Immature natural killer cell (primary cell): ENCODE data around the gene MAD2L1BP. TPM values are rescaled to one million over a fixed set of nuclear protein-coding genes. Genes with fewer than 3 reads are reported as not detected.
"Not testable (repeated sequence)": the region's sequence is repeated elsewhere in the genome, so short reads cannot be mapped to it uniquely, and the experiment has no call there.

Experiments used
- DNase-seq, 3 donors: peaks; one replicate each; pipeline ENCODE4 v3.0.0; 2022; ENCODE audit warnings: mixed read lengths in 1 of 3
- H3K27ac Mint-ChIP-seq, 6 donors: one replicate each; pipeline ENCODE4 v1.8.0; 2020; ENCODE audit warnings: mixed read lengths in 6 of 6, mild to moderate bottlenecking in 5 of 6, inconsistent platforms in 4 of 6, moderate library complexity in 3 of 6
- H3K27me3 Mint-ChIP-seq, 3 donors: one replicate each; pipeline ENCODE4 v1.8.0; 2020 to 2021; ENCODE audit warnings: low read depth in 3 of 3, mild to moderate bottlenecking in 3 of 3, mixed read lengths in 3 of 3, moderate library complexity in 3 of 3, inconsistent platforms in 1 of 3
- H3K36me3 Mint-ChIP-seq, 3 donors: one replicate each; pipeline ENCODE4 v1.8.0; 2020; ENCODE audit warnings: mixed read lengths in 3 of 3, inconsistent platforms in 2 of 3, mild to moderate bottlenecking in 2 of 3
- H3K4me1 Mint-ChIP-seq, 2 donors: one replicate each; pipeline ENCODE4 v1.8.0; 2020; ENCODE audit warnings: inconsistent platforms in 2 of 2, mild to moderate bottlenecking in 2 of 2, mixed read lengths in 2 of 2, moderate library complexity in 1 of 2
- H3K4me3 Mint-ChIP-seq, 5 donors: one replicate each; pipeline ENCODE4 v1.8.0; 2020; ENCODE audit warnings: mild to moderate bottlenecking in 5 of 5, mixed read lengths in 5 of 5, inconsistent platforms in 3 of 5, moderate library complexity in 3 of 5
- H3K9me3 Mint-ChIP-seq, 6 donors: one replicate each; pipeline ENCODE4 v1.8.0; 2020; ENCODE audit warnings: mild to moderate bottlenecking in 6 of 6, mixed read lengths in 6 of 6, inconsistent platforms in 4 of 6, moderate library complexity in 3 of 6
- polyA plus RNA-seq, 3 donors: library from polyadenylated mRNA; unstranded; fragments of 300-500 nt; fragmentation: Illumina TruSeq; gene quantifications; one replicate each; pipeline ENCODE4 v1.2.3, GENCODE V29; 2021

The MAD2L1BP gene
- polyA plus RNA-seq, 3 donors from 2014 or later: 23.7 to 30.4 (median 28.3) TPM

DNA sequence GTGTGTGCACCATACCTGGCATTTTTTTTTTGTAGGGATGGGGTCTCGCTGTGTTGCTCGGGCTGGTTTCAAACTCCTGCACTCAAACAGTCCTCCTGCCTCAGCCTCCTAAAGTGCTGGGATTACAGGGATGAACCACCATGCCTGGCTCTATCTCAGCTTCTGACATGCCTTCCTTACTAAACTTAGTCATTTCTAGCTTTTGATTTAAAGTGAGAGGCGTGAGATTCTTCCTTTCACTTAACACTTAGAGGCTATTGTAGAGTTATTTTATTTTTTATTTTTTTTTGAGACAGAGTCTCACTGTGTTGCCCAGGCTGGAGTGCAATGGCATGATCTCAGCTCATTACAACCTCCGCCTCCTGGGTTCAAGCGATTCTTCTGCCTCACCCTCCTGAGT is 27.3 kb downstream of the MAD2L1BP start:
- H3K27me3 Mint-ChIP-seq, H3K9me3 Mint-ChIP-seq, H3K36me3 Mint-ChIP-seq, H3K27ac Mint-ChIP-seq, H3K4me3 Mint-ChIP-seq, DNase-seq: not testable (repeated sequence)
- H3K4me1 Mint-ChIP-seq: peaks cover 6 to 10% of the 10 kb centered on the region in 2 donors

- H3K4me3 Mint-ChIP-seq: no peak overlapping the region
These were observed 29.7 kb downstream of the MAD2L1BP start for GRCh38 chr6:43665376-43665775.

DNA sequence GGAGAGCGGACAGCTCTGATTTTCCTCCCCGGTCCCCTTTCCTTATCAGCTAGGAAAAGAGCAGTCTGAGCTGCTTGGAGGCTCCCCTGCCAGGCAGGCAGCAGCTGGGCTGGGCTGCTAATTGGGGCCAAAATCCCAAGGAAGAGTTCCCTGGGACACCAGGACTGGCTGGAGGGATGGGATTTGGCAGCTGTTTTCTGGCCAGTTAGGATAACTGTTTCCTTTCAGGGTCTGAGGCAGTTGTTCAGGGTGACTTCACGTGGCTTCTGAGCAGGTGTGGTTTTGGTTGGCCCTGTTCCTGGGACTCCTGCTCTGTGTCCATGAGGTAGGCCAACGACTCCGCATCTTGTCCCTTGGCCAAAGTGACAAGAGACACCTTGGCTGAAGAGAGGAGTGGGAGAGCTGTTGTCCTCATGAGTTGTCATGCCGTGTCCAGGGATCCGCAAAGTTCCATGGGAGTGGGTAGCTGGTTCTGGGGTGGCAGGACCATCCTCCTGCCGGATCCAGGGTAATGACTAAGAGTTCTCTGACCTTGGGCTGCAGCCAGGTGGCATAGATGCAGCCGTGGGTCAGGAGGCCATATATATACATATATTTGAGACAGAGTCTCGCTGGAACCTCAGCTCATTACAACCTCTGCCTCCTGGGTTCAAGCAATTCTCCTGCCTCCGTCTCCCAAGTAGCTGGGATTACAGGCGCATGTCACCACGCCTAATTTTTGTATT is 30.7 kb downstream of the MAD2L1BP start:
- Mint-ChIP-seq H3K4me3 (no peak overlapping the region), H3K27me3 (peaks cover 2 to 6% (median 5%) of the 10 kb centered on the region in 3 donors)

More at GRCh38 chr6:43665376-43665775, 29.7 kb downstream of the MAD2L1BP start:
- Mint-ChIP-seq H3K9me3 (no peaks in the 10 kb centered on the region), H3K27ac (no peak overlapping the region), H3K27me3 (peaks cover 4 to 6% (median 5%) of the 10 kb centered on the region in 3 donors), H3K36me3 (no peaks in the 10 kb centered on the region), H3K4me1 (peaks cover 11% of the 10 kb centered on the region in 2 donors)
- DNase-seq: no peak

GRCh38 chr6:43667245-43668150 is 31.9 kb downstream of the MAD2L1BP start:
- H3K27ac Mint-ChIP-seq: peak overlapping the region in 2 of 6 donors; percentile 16 to 25
- H3K4me3 Mint-ChIP-seq: peak overlapping the region in 3 of 5 donors; percentile 17 to 36 (median 34)
- H3K27me3 Mint-ChIP-seq: peaks cover 2 to 6% (median 5%) of the 10 kb centered on the region in 3 donors
- peak; percentile 65 to 67 (median 67) for DNase-seq
- H3K9me3 Mint-ChIP-seq: no peaks in the 10 kb centered on the region
- peaks cover 0 to 4% (median 0%) of the 10 kb centered on the region in 3 donors for H3K36me3 Mint-ChIP-seq
- peaks cover 11% of the 10 kb centered on the region in 2 donors for H3K4me1 Mint-ChIP-seq

More for the DNA sequence above, 30.7 kb downstream of the MAD2L1BP start:
- DNase-seq: no peak
- H3K4me1 Mint-ChIP-seq: peaks cover 11% of the 10 kb centered on the region in 2 donors
- H3K36me3 Mint-ChIP-seq: peaks cover 0 to 4% (median 0%) of the 10 kb centered on the region in 3 donors
- H3K9me3 Mint-ChIP-seq: no peaks in the 10 kb centered on the region
- H3K27ac Mint-ChIP-seq: no peak overlapping the region

- Mint-ChIP-seq H3K4me3 (peak overlapping the region in 1 of 5 donors; percentile 10), H3K27me3 (peaks cover 2 to 5% (median 5%) of the 10 kb centered on the region in 3 donors), H3K4me1 (peaks cover 11% of the 10 kb centered on the region in 2 donors), H3K9me3 (no peaks in the 10 kb centered on the region), H3K36me3 (peaks cover 0 to 4% (median 0%) of the 10 kb centered on the region in 3 donors), H3K27ac (no peak overlapping the region)
- DNase-seq: peak in 1 of 3 donors; percentile 19
These were observed 32.8 kb downstream of the MAD2L1BP start for GRCh38 chr6:43668151-43669028.

- DNase-seq: no peak
- Mint-ChIP-seq H3K9me3 (no peaks in the 10 kb centered on the region), H3K4me1 (peaks cover 11% of the 10 kb centered on the region in 2 donors), H3K27ac (peak overlapping the region in 2 of 6 donors; percentile 22 to 40), H3K4me3 (no peak overlapping the region), H3K27me3 (peaks cover 2 to 5% (median 4%) of the 10 kb centered on the region in 3 donors), H3K36me3 (peaks cover 0 to 4% (median under 1%) of the 10 kb centered on the region in 3 donors)
These were observed 33.6 kb downstream of the MAD2L1BP start for GRCh38 chr6:43669050-43669921.

GRCh38 chr6:43669922-43670622 is 34.4 kb downstream of the MAD2L1BP start:
- Mint-ChIP-seq H3K9me3 (no peaks in the 10 kb centered on the region), H3K36me3 (peaks cover 0 to 8% (median 6%) of the 10 kb centered on the region in 3 donors), H3K27ac (peak overlapping the region in 1 of 6 donors; percentile 55), H3K4me3 (no peak overlapping the region), H3K4me1 (peaks cover 11% of the 10 kb centered on the region in 2 donors), H3K27me3 (peaks cover 0 to 5% (median 4%) of the 10 kb centered on the region in 3 donors)
- DNase-seq: no peak

DNA sequence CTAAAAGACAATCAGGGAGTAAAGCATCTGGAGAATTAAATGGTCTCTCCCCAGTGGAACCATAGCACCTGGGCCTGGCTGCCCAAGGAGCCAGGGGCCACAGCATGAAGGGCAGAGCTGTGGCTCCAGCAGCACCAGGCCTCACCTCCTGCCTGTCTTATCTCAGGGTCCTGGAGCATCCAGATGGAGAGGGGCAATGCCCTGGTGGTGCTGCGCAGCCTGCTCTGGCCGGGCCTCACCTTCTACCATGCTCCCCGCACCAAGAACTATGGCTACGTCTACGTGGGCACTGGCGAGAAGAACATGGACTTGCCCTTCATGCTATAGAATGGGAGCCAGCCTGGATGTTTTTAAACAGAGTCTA is 35.0 kb downstream of the MAD2L1BP start:
- H3K27ac Mint-ChIP-seq: peak overlapping the region in 1 of 6 donors; percentile 55
- H3K9me3 Mint-ChIP-seq: no peaks in the 10 kb centered on the region
- DNase-seq: no peak
- H3K27me3 Mint-ChIP-seq: peaks cover 0 to 5% (median 4%) of the 10 kb centered on the region in 3 donors
- H3K4me3 Mint-ChIP-seq: no peak overlapping the region
- H3K4me1 Mint-ChIP-seq: peaks cover 11% of the 10 kb centered on the region in 2 donors
- H3K36me3 Mint-ChIP-seq: peaks cover 0 to 13% (median 6%) of the 10 kb centered on the region in 3 donors

DNA sequence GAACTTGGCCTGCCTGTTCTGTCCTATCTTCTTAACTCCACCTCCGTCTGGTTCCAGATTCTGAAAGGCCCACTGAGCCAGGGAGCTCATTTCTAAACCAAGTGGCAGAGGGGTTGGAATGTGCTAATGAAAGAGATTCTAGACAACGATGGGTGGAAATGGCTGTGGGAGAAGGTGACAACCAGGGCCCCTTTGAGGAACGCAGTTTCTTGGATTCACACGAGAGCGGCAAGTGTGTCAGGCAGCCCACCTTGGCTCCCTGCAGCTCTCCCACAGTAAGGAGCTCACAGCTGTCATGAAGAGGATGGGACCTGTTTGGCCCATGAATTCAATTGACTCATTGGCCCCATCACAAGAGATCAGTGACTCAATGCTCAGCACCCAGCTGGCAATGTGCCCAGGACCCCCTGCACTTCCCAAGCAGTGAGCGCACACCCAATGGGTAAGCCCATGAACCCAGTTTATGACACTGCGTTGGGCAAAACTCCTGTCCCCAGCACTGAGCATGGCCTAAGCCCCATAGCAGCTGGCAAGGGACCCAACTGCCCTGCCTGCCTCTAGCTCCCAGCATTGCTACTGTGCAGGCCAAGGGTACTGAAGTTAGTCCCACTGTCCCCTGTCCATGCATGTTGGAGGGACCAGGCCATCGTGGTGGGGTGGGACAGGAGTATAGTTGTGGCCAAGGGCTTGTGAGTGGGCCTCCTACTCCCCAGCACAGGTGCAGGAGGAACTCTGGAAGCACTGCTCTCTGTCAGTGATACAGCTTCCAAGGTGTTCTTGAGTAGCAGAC is 35.6 kb downstream of the MAD2L1BP start:
- no peak for DNase-seq
- Mint-ChIP-seq H3K4me3 (no peak overlapping the region), H3K27me3 (peaks cover 0 to 4% (median 2%) of the 10 kb centered on the region in 3 donors), H3K36me3 (peaks cover 0 to 17% (median 6%) of the 10 kb centered on the region in 3 donors), H3K9me3 (no peaks in the 10 kb centered on the region), H3K4me1 (peaks cover 11% of the 10 kb centered on the region in 2 donors), H3K27ac (no peak overlapping the region)

GRCh38 chr6:43671801-43672690 is 36.4 kb downstream of the MAD2L1BP start:
- Mint-ChIP-seq H3K9me3 (no peaks in the 10 kb centered on the region), H3K4me3 (no peak overlapping the region), H3K4me1 (peaks cover 10 to 11% of the 10 kb centered on the region in 2 donors), H3K27me3 (peaks cover 0 to 4% (median 2%) of the 10 kb centered on the region in 3 donors), H3K36me3 (peaks cover 0 to 19% (median 6%) of the 10 kb centered on the region in 3 donors), H3K27ac (no peak overlapping the region)
- DNase-seq: no peak
